ENCODE measurements around the gene AZIN2. TPM values are rescaled to one million over a fixed set of nuclear protein-coding genes. Genes with fewer than 3 reads are reported as not detected.

The AZIN2 gene
- total RNA-seq, 1 experiment from 2014 or later: 0.39 TPM

- Histone ChIP-seq H3K4me2 (ENCODE audit: insufficient read depth, insufficient read length, low read length) (no peak overlapping the region), H3K23me2 (ENCODE audit: insufficient read length, low read depth, low read length, poor library complexity, severe bottlenecking) (no peaks in the 10 kb centered on the region), H2BK20ac (ENCODE audit: low read depth, low read length, poor library complexity, severe bottlenecking) (no peak overlapping the region), H3K9ac (ENCODE audit: extremely low read depth, insufficient read length, low read length) (no peak overlapping the region), H2BK5ac (ENCODE audit: insufficient read length, low read length) (no peak overlapping the region), H2AFZ (ENCODE audit: low read length) (no peak overlapping the region), H3K18ac (ENCODE audit: insufficient read length, low read depth, low read length) (no peak overlapping the region), H2AK5ac (ENCODE audit: insufficient read length, low read length) (no peak overlapping the region), H3T11ph (ENCODE audit: low read length) (no peak overlapping the region), H4K8ac (replicated peaks; ENCODE audit: insufficient read length, low read depth, low read length) (no peak overlapping the region), H3K79me1 (ENCODE audit: insufficient read depth, low read depth, low read length, poor library complexity, severe bottlenecking) (no peaks in the 10 kb centered on the region), H4K20me1 (ENCODE audit: control insufficient read depth, insufficient read depth, insufficient read length) (no peaks in the 10 kb centered on the region), H3K23ac (ENCODE audit: insufficient read length, low read depth, low read length) (no peak overlapping the region), H3K56ac (ENCODE audit: insufficient read length, low read depth, low read length) (no peak overlapping the region), H4K5ac (ENCODE audit: insufficient read length, low read depth, low read length) (no peak overlapping the region), H3K27me3 (ENCODE audit: insufficient read depth, low read length) (no peaks in the 10 kb centered on the region), H2BK12ac (ENCODE audit: insufficient read length, low read depth, low read length) (no peak overlapping the region), H4K91ac (ENCODE audit: insufficient read length, low read depth, low read length) (no peak overlapping the region), H3K9me3 (ENCODE audit: control insufficient read depth, low read depth, low read length) (no peaks in the 10 kb centered on the region), H2BK15ac (ENCODE audit: low read depth, low read length) (no peak overlapping the region), H2BK120ac (ENCODE audit: low read depth, low read length, poor library complexity, severe bottlenecking) (no peak overlapping the region), H3K14ac (ENCODE audit: insufficient read depth, low read length) (no peak overlapping the region), H3K79me2 (ENCODE audit: insufficient read depth, low read length) (no peaks in the 10 kb centered on the region), H3K4me1 (ENCODE audit: insufficient read depth, low read length) (peaks cover 4% of the 10 kb centered on the region; the same call in 1 of the 2 replicates), H3K4ac (ENCODE audit: low read depth, low read length) (no peak overlapping the region), H3K27ac (ENCODE audit: insufficient read length, low read depth, low read length) (no peak overlapping the region)
- H3K36me3 Mint-ChIP-seq (ENCODE audit: insufficient read depth in 1 of 3, low read depth in 3 of 3): no peaks in the 10 kb centered on the region
- WGBS (ENCODE audit: extremely low coverage, insufficient read length, low lambda C conversion rate): no CpG with 5 or more reads among the region's 1 CpG
- no peak for DNase-seq
- no peak overlapping the region for H3K4me3 Mint-ChIP-seq
- TF ChIP-seq, protein P1, sequence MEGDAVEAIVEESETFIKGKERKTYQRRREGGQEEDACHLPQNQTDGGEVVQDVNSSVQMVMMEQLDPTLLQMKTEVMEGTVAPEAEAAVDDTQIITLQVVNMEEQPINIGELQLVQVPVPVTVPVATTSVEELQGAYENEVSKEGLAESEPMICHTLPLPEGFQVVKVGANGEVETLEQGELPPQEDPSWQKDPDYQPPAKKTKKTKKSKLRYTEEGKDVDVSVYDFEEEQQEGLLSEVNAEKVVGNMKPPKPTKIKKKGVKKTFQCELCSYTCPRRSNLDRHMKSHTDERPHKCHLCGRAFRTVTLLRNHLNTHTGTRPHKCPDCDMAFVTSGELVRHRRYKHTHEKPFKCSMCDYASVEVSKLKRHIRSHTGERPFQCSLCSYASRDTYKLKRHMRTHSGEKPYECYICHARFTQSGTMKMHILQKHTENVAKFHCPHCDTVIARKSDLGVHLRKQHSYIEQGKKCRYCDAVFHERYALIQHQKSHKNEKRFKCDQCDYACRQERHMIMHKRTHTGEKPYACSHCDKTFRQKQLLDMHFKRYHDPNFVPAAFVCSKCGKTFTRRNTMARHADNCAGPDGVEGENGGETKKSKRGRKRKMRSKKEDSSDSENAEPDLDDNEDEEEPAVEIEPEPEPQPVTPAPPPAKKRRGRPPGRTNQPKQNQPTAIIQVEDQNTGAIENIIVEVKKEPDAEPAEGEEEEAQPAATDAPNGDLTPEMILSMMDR (conservative IDR thresholded peaks at IDR 0.05): no peak
- H3K27me3 Mint-ChIP-seq (ENCODE audit: low read depth): peaks cover 22% of the 10 kb centered on the region
- no peaks in the 10 kb centered on the region for H3K9me3 Mint-ChIP-seq
- no peak overlapping the region for H3K27ac Mint-ChIP-seq
- peaks cover 10 to 17% of the 10 kb centered on the region in 2 experiments for H3K4me1 Mint-ChIP-seq
Measured at GRCh38 chr1:33042831-33043230, 38.1 kb upstream of the AZIN2 start.

All from H9 (cell line).